GM21786 (cell line): ENCODE data around the gene TFPT.
A peak's percentile ranks its signal among the peaks of the same experiment; 100 is the strongest.

Source experiments
- ATAC-seq: cut with Tn5 transposase; IDR thresholded peaks from one replicate; pipeline ENCODE4 v1.9.1; 2021; ENCODE audit not compliant: unreplicated experiment

Gene TFPT

GRCh38 chr19:54149021-54149812 lies 33.8 kb upstream of the TFPT start:
- ATAC-seq, result no peak

- ATAC-seq, result no peak
Measured at GRCh38 chr19:54148158-54148557, 32.7 kb upstream of the TFPT start.

GRCh38 chr19:54147676-54148075 lies 32.2 kb upstream of the TFPT start:
- no peak for ATAC-seq

GRCh38 chr19:54145541-54146158 lies 30.2 kb upstream of the TFPT start:
- ATAC-seq, result no peak

- ATAC-seq, result no peak
Measured at GRCh38 chr19:54142166-54142780, 26.8 kb upstream of the TFPT start.

- no peak for ATAC-seq
Measured at GRCh38 chr19:54141356-54141755, 25.9 kb upstream of the TFPT start.

GRCh38 chr19:54138489-54139256 lies 23.2 kb upstream of the TFPT start:
- no peak for ATAC-seq

- ATAC-seq, result no peak
Measured at GRCh38 chr19:54137699-54138488, 22.4 kb upstream of the TFPT start, which contains the start of gene CNOT3. TSS of gene CNOT3 (plus strand) at chr19:54137762. CDS start at chr19:54142979, 5,217 bp downstream.

GRCh38 chr19:54136864-54137698 lies 21.6 kb upstream of the TFPT start:
- peak; percentile 80 for ATAC-seq

- ATAC-seq, result no peak
Measured at GRCh38 chr19:54136086-54136863, 20.8 kb upstream of the TFPT start.

GRCh38 chr19:54133957-54134590 lies 18.6 kb upstream of the TFPT start:
- no peak for ATAC-seq

- no peak for ATAC-seq
Measured at GRCh38 chr19:54133312-54133956, 18.0 kb upstream of the TFPT start.

- no peak for ATAC-seq
Measured at GRCh38 chr19:54129617-54129996, 14.2 kb upstream of the TFPT start.

GRCh38 chr19:54128796-54129616 lies 13.5 kb upstream of the TFPT start:
- ATAC-seq, result no peak

- no peak for ATAC-seq
Measured at GRCh38 chr19:54128441-54128725, 12.9 kb upstream of the TFPT start.

- no peak for ATAC-seq
Measured at GRCh38 chr19:54127688-54128440, 12.4 kb upstream of the TFPT start.

GRCh38 chr19:54125713-54126112 lies 10.3 kb upstream of the TFPT start:
- no peak for ATAC-seq
